HG02884 (cell line): ENCODE data around the gene TMEM198.

Source experiments
- ATAC-seq: cut with Tn5 transposase; IDR thresholded peaks from one replicate; pipeline ENCODE4 v1.9.1; 2021; ENCODE audit warnings: mild to moderate bottlenecking, moderate library complexity; ENCODE audit not compliant: unreplicated experiment

The TMEM198 gene

DNA sequence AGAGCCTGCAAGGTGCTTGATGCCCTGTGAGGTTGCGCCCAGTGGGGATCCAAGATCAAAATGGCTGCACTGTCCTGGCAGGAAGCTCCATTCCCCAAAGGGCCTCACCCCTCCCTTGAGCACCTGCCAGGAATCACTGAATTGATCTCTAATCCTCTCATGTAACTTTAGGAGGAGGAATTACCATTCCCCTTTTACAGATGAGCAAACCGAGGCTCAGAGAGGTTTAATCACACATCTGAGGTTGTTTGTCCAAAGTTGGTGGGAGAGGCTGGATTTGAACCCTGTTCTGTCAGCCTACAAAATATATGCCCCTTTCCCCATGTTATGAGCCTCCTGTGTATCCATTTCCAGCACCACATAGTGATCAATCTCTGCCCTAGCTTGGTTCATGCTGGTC lies 19.0 kb upstream of the TMEM198 start:
- ATAC-seq = no peak

- ATAC-seq = no peak
Observed at GRCh38 chr2:219525533-219526232, 18.1 kb upstream of the TMEM198 start.

DNA sequence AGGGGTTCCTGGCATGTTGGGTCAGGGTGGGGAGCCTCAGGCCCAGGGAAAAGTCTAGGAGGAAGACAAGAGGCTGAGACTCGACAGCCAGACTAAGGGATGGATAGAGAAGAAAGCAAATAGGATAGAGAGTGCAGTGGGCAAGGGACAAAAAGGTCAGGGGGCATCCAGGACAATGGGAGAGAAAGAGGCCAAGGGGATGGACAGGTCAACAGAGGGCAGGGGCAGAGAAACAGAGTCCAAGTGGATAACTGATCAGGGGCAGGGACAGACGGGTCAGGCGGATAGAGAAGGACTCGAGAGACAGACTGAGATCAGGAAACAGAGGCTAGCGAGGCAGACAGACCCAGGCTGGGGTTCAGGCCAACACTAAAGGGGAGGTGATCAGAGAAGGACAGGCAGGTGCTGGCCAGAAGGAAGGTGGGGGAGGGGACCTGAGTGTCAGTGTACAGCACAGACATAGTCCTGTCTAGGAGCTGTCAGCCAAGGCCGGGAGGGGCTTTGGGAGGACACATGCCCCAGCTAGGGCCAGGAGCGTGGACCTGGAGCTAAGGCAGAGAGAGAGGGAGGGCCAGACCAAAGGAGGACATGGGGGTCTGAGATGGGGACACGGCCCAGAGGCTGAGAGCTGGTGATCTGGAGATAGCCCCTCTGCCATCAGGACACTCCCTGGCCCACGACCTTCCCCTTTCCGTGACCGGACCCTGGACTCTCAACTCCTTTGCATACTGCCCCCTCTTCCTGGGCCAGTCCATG lies 17.3 kb upstream of the TMEM198 start:
- no peak for ATAC-seq

- no peak for ATAC-seq
Observed at GRCh38 chr2:219527076-219527394, 16.8 kb upstream of the TMEM198 start.

- ATAC-seq = no peak
Observed at GRCh38 chr2:219527472-219527871, 16.4 kb upstream of the TMEM198 start.

GRCh38 chr2:219530048-219530963 lies 13.5 kb upstream of the TMEM198 start:
- peak; percentile 84 for ATAC-seq

GRCh38 chr2:219531639-219532377 lies 12.0 kb upstream of the TMEM198 start:
- ATAC-seq = no peak

DNA sequence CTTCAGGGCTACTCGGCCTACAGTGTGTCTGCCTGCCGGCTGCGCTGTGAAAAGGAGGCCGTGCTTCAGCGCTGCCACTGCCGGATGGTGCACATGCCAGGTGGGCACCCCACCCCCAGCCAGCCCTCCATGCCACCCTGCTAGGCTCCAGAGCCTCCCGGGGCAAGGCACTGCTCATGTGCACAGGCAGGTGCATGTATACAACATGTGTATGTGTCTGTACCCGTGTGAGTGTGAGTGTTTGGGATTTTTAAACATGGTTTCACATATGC lies 11.5 kb upstream of the TMEM198 start:
- no peak for ATAC-seq

- no peak for ATAC-seq
Observed at GRCh38 chr2:219533930-219534661, 9.7 kb upstream of the TMEM198 start.

- no peak for ATAC-seq
Observed at GRCh38 chr2:219536425-219536824, 7.4 kb upstream of the TMEM198 start.

- no peak for ATAC-seq
Observed at GRCh38 chr2:219536967-219537366, 6.9 kb upstream of the TMEM198 start.

GRCh38 chr2:219537657-219538488 lies 6.0 kb upstream of the TMEM198 start:
- ATAC-seq = no peak

DNA sequence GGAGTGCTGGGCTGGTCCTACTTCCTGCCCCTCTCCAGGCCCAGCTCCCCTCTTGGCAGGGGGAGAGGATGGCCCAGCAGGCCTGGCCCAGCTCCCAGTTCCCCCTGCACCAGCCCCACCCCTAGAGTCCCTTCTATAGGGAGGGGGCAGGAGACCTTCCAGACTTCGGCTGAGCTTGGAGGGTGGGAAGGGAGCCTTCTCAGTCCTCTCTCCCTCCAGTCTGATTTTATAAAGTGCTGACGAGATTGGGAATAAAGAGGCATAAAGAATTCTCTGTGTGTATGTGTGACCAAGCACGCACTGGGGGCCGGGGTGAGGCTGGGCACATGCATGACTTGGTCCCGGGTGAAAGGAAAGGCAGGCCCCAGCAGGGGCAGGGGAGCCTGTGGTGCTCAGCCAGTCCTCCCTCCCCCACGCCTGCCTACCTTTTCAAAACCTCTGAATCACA lies 5.3 kb upstream of the TMEM198 start:
- no peak for ATAC-seq

GRCh38 chr2:219538956-219539788 lies 4.7 kb upstream of the TMEM198 start:
- ATAC-seq = no peak

- ATAC-seq = no peak
Observed at GRCh38 chr2:219539926-219540678, 3.7 kb upstream of the TMEM198 start.

DNA sequence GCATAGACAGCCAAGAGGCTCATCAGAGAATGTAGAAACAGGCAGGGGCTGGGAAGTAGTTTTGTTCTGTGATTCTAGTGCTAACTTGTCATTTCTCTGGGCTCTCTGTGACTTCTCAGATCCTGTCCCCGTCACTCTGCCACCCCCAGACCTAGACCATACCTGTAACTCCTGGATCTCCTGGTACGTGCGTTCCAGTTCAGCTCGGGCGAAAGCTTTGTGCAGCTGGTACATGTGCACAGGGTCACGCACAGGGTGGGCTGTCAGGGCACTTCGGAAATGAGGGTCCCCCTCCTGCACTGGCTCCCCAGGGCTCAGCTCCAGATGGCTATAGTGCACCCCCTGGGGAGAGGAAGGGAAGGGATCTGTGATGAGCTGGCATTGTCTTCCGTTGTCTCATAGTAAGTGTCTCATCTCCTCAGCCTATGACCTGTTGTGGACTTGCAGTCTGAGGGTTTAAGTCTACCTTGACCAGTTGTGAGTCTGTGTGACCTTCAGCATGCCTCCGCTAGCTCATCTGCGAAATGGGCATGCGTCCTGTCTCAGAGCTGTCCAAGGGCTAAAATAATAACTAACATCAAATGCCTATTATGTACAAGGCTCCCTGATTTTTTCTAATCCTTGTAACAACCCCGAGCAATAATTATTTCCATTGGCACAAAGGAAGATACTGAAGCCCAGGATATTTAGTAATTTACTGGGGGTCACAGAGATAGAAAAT lies 2.9 kb upstream of the TMEM198 start:
- no peak for ATAC-seq

GRCh38 chr2:219541611-219542180 lies 2.1 kb upstream of the TMEM198 start:
- ATAC-seq = peak; percentile 46
